ENCODE data around the gene PARP16.
"Not testable (repeated sequence)": the region's sequence is repeated elsewhere in the genome, so short reads cannot be mapped to it uniquely, and the experiment has no call there.

GRCh38 chr15:65270811-65271545 is 15.7 kb downstream of the PARP16 start:
- TF ChIP-seq ZNF512 (CRISPR knock-in tag; IDR thresholded peaks at IDR 0.05; ENCODE audit: borderline replicate concordance); ZNF281 (CRISPR knock-in tag; IDR thresholded peaks at IDR 0.05); NFYB (CRISPR knock-in tag; conservative IDR thresholded peaks at IDR 0.05; ENCODE audit: low read depth); CREM (CRISPR knock-in tag; IDR thresholded peaks at IDR 0.05); USF2 (CRISPR knock-in tag; IDR thresholded peaks at IDR 0.05); CBFB (CRISPR knock-in tag; IDR thresholded peaks at IDR 0.05; ENCODE audit: low read depth): not testable (repeated sequence)
- TF ChIP-seq CTCF (IDR thresholded peaks at IDR 0.05) = peak; percentile 45
- TF ChIP-seq, protein P1, sequence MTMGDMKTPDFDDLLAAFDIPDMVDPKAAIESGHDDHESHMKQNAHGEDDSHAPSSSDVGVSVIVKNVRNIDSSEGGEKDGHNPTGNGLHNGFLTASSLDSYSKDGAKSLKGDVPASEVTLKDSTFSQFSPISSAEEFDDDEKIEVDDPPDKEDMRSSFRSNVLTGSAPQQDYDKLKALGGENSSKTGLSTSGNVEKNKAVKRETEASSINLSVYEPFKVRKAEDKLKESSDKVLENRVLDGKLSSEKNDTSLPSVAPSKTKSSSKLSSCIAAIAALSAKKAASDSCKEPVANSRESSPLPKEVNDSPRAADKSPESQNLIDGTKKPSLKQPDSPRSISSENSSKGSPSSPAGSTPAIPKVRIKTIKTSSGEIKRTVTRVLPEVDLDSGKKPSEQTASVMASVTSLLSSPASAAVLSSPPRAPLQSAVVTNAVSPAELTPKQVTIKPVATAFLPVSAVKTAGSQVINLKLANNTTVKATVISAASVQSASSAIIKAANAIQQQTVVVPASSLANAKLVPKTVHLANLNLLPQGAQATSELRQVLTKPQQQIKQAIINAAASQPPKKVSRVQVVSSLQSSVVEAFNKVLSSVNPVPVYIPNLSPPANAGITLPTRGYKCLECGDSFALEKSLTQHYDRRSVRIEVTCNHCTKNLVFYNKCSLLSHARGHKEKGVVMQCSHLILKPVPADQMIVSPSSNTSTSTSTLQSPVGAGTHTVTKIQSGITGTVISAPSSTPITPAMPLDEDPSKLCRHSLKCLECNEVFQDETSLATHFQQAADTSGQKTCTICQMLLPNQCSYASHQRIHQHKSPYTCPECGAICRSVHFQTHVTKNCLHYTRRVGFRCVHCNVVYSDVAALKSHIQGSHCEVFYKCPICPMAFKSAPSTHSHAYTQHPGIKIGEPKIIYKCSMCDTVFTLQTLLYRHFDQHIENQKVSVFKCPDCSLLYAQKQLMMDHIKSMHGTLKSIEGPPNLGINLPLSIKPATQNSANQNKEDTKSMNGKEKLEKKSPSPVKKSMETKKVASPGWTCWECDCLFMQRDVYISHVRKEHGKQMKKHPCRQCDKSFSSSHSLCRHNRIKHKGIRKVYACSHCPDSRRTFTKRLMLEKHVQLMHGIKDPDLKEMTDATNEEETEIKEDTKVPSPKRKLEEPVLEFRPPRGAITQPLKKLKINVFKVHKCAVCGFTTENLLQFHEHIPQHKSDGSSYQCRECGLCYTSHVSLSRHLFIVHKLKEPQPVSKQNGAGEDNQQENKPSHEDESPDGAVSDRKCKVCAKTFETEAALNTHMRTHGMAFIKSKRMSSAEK (CRISPR knock-in tag; IDR thresholded peaks at IDR 0.05; ENCODE audit: borderline replicate concordance) = not testable (repeated sequence)
